SHP77 treated with DMSO at 0.1 percent for 48 hours (cell line): Measurements from ENCODE around the gene NLGN1.

Experiments used
- DNase-seq: peaks from one replicate; lab custom pipeline; 2025; lab: John Stamatoyannopoulos, UW

The NLGN1 gene

DNA sequence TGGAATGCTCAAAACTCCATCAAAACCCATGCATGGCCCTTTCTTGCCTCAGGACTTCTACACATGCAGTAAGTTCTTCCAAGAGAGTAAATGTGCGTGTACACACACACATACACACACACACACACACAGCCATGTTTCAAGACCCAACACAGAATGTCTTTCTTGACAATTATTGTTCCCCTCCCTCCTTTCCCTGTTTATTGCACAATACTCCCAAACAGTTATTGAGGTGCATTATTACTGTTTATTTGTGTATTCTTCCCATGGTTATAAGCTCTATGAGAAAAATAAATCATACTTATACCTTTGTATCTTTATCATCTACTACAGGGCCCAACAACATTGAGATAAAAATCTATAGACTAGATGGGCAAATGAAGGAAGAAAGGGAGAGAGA lies 937.8 kb downstream of the NLGN1 start:
- no peak for DNase-seq

DNA sequence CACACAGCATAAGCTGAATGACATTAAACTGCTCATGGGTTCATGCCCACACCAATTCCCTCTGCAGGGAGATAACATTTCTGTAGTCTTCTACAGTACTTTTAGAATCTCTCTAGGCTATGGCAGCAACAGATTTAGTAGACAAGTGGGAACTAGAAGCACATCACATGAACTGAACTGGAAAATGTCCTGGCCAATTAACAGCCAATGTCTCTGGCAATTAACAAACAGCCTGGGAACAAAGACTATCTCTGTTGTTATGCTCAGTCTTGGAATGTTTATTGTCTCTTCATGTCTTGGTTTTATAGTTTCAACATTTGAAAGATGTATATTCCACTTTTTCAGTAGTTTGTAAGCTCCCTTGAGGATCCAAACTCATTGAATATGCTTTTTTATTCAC lies 938.4 kb downstream of the NLGN1 start:
- no peak for DNase-seq
